Esophagus muscularis mucosa (tissue), 4 donors: ENCODE data around the gene IFNA10. TPM values are rescaled to one million over a fixed set of nuclear protein-coding genes. Genes with fewer than 3 reads are reported as not detected.
"Not testable (repeated sequence)": the region's sequence is repeated elsewhere in the genome, so short reads cannot be mapped to it uniquely, and the experiment has no call there.

Experiments
- DNase-seq: peaks from one replicate; pipeline ENCODE4 v3.0.0-alpha.2; 2017; ENCODE audit errors: extremely low spot score
- H3K27ac ChIP-seq, 4 donors: fragments of 200-600 bp; sonication (generic); replicated peaks in 1 of 4; 1 replicate in 3 of 4; 2 replicates in 1 of 4; pipeline ENCODE4 v1.5.1; 2016 to 2019; ENCODE audit warnings: mild to moderate bottlenecking in 1 of 4
- H3K27me3 ChIP-seq, 4 donors: fragments of 200-600 bp; sonication (generic); one replicate each; pipeline versions ENCODE4 v1.5.1 to v1.6.0; 2016 to 2019
- H3K36me3 ChIP-seq, 4 donors: fragments of 200-600 bp; sonication (generic); one replicate each; pipeline ENCODE4 v1.5.1; 2016 to 2019
- H3K4me1 ChIP-seq, 4 donors: fragments of 200-600 bp; sonication (generic); one replicate each; pipeline ENCODE4 v1.5.1; 2016 to 2019
- H3K4me3 ChIP-seq, 4 donors: fragments of 200-600 bp; sonication (generic); 1 replicate in 2 of 4; 2 replicates in 2 of 4; pipeline ENCODE4 v1.5.1; 2016 to 2019; ENCODE audit warnings: mild to moderate bottlenecking in 4 of 4, moderate library complexity in 1 of 4
- H3K9me3 ChIP-seq, 4 donors: fragments of 200-600 bp; sonication (generic); 1 replicate in 3 of 4; 2 replicates in 1 of 4; pipeline ENCODE4 v1.5.1; 2016 to 2019
- CTCF ChIP-seq, 3 experiments: fragments of 200-600 bp in 2 of 3; fragments of 450-650 bp in 1 of 3; sonication (generic) in 2 of 3; IDR thresholded peaks; one replicate each; pipeline ENCODE4 v1.5.1; 2017 to 2019; ENCODE audit warnings: antibody characterized with exemption in 3 of 3, mild to moderate bottlenecking in 2 of 3, moderate library complexity in 1 of 3
- EP300 ChIP-seq: sonication (generic); formaldehyde crosslinking; IDR thresholded peaks from one replicate; pipeline ENCODE4 v1.6.1; 2017; ENCODE audit warnings: antibody characterized with exemption
- POLR2A ChIP-seq: fragments of 450-650 bp; IDR thresholded peaks from one replicate; pipeline ENCODE4 v1.6.1; 2017; ENCODE audit warnings: antibody characterized with exemption, moderate library complexity, mild to moderate bottlenecking, low read depth
- POLR2AphosphoS5 ChIP-seq, 2 donors: sonication (generic); formaldehyde crosslinking; IDR thresholded peaks; one replicate each; pipeline ENCODE4 v1.6.1; 2017; ENCODE audit warnings: antibody characterized with exemption in 2 of 2
- WGBS: methylation state at CpG from one replicate; pipeline ENCODE4 v1.1.5; 2018; 5-methylcytosine and 5-hydroxymethylcytosine counted together
- intact Hi-C: fragments of 100-400 bp; cut with DNase I; formaldehyde crosslinking; loops from one replicate; pipeline ENCODE4 v1.15.1; 2023
- total RNA-seq, 4 donors: library from RNA; depleted of rRNA; stranded (reverse); fragments of >200 nt; gene quantifications; one replicate each; pipeline versions ENCODE4 v1.1.0 to v1.2.1, GENCODE V29; 2016

Gene IFNA10
- total RNA-seq, 4 donors from 2014 or later = not detected

- no peak for TF ChIP-seq CTCF (IDR thresholded peaks at IDR 0.05)
- no peak for TF ChIP-seq EP300
- TF ChIP-seq POLR2AphosphoS5 (IDR thresholded peaks at IDR 0.05) = no peak
- TF ChIP-seq POLR2A = no peak
- intact Hi-C loops = no loop called here
- H3K4me1 ChIP-seq = peaks cover 0 to 4% (median 0%) of the 10 kb centered on the region in 4 donors
- DNase-seq = no peak
- H3K9me3 ChIP-seq = no peaks in the 10 kb centered on the region
- no peaks in the 10 kb centered on the region for H3K27me3 ChIP-seq
- H3K36me3 ChIP-seq = no peaks in the 10 kb centered on the region
- 100% methylated on average over 2 of the region's 2 CpGs for WGBS
- no peak overlapping the region for H3K4me3 ChIP-seq
- no peak overlapping the region for H3K27ac ChIP-seq
Observed at GRCh38 chr9:21233258-21233657, 26.3 kb upstream of the IFNA10 start.

- WGBS = 88% methylated on average over 2 of the region's 2 CpGs
- intact Hi-C loops = no loop called here
- no peaks in the 10 kb centered on the region for H3K4me1 ChIP-seq
- no peaks in the 10 kb centered on the region for H3K9me3 ChIP-seq
- DNase-seq = no peak
- no peaks in the 10 kb centered on the region for H3K27me3 ChIP-seq
- H3K4me3 ChIP-seq = no peak within 1 kb of the TSS
- no peaks in the 10 kb centered on the region for H3K36me3 ChIP-seq
- no peak within 1 kb of the TSS for H3K27ac ChIP-seq
- no peak for TF ChIP-seq POLR2AphosphoS5 (IDR thresholded peaks at IDR 0.05)
- TF ChIP-seq EP300 = no peak
- TF ChIP-seq POLR2A = no peak
Observed at GRCh38 chr9:21228122-21228521, 21.2 kb upstream of the IFNA10 start, which contains the start of gene IFNA17. TSS of gene IFNA17 (minus strand) at chr9:21228222. CDS start at chr9:21228173, 49 bp downstream.

GRCh38 chr9:21217211-21217610 lies 10.3 kb upstream of the IFNA10 start, which contains the start of gene IFNA16:
TSS of gene IFNA16 (minus strand) at chr9:21217311. CDS start at chr9:21217305, 6 bp downstream.
- H3K27ac ChIP-seq, H3K4me3 ChIP-seq, H3K36me3 ChIP-seq, DNase-seq, H3K9me3 ChIP-seq, H3K4me1 ChIP-seq, H3K27me3 ChIP-seq, intact Hi-C loops: not testable (repeated sequence)
- WGBS = 86% methylated on average over 1 of the region's 1 CpG

- WGBS = 51% methylated on average over 5 of the region's 5 CpGs
- peak in 2 of 3 experiments; percentile 10 to 19 for TF ChIP-seq CTCF (IDR thresholded peaks at IDR 0.05)
- intact Hi-C loops = not testable (repeated sequence)
Observed at GRCh38 chr9:21213411-21214326, 6.7 kb upstream of the IFNA10 start.

GRCh38 chr9:21212160-21212559 lies 5.2 kb upstream of the IFNA10 start:
- H3K36me3 ChIP-seq, H3K27me3 ChIP-seq, intact Hi-C loops, H3K4me1 ChIP-seq, H3K27ac ChIP-seq, DNase-seq, H3K9me3 ChIP-seq, H3K4me3 ChIP-seq: not testable (repeated sequence)
- 83% methylated on average over 1 of the region's 2 CpGs for WGBS

More at GRCh38 chr9:21213411-21214326, 6.7 kb upstream of the IFNA10 start:
- H3K36me3 ChIP-seq, H3K9me3 ChIP-seq, H3K27me3 ChIP-seq, H3K27ac ChIP-seq, DNase-seq, H3K4me1 ChIP-seq, H3K4me3 ChIP-seq: not testable (repeated sequence)

GRCh38 chr9:21210782-21211181 lies 3.8 kb upstream of the IFNA10 start:
- DNase-seq, H3K4me1 ChIP-seq, H3K36me3 ChIP-seq, H3K27me3 ChIP-seq, H3K4me3 ChIP-seq, H3K9me3 ChIP-seq, intact Hi-C loops, H3K27ac ChIP-seq: not testable (repeated sequence)
- 88% methylated on average over 2 of the region's 2 CpGs for WGBS
